GM18505 (cell line): ENCODE data around the gene EIF4G3.

Experiments used
- ATAC-seq: cut with Tn5 transposase; IDR thresholded peaks from one replicate; pipeline ENCODE4 v1.9.1; 2021; ENCODE audit not compliant: unreplicated experiment
- POLR2A ChIP-seq: IDR thresholded peaks from 4 replicates; pipeline ENCODE4 v1.6.1; 2011; ENCODE audit warnings: borderline replicate concordance; ENCODE audit not compliant: insufficient read depth, insufficient read length; ENCODE audit errors: extremely low read depth

The EIF4G3 gene

DNA sequence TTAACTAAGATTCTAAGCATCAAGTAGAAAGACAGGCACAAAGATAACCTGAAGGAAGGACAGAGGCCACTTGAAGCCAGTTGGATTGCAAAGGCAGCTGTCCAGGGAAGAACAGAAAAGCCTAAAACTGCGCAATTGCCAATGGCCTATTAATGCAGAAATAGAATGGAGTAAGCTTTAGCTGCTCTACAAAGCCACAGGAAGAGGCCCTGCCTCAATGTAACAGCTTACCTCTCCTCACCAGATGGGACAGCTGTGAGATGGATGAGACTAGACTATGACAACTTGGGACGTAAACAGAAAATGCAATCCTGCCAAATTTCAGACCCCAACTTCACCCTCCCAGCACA, 176.5 kb downstream of the EIF4G3 start:
- ATAC-seq, result no peak
- no peak for TF ChIP-seq POLR2A

DNA sequence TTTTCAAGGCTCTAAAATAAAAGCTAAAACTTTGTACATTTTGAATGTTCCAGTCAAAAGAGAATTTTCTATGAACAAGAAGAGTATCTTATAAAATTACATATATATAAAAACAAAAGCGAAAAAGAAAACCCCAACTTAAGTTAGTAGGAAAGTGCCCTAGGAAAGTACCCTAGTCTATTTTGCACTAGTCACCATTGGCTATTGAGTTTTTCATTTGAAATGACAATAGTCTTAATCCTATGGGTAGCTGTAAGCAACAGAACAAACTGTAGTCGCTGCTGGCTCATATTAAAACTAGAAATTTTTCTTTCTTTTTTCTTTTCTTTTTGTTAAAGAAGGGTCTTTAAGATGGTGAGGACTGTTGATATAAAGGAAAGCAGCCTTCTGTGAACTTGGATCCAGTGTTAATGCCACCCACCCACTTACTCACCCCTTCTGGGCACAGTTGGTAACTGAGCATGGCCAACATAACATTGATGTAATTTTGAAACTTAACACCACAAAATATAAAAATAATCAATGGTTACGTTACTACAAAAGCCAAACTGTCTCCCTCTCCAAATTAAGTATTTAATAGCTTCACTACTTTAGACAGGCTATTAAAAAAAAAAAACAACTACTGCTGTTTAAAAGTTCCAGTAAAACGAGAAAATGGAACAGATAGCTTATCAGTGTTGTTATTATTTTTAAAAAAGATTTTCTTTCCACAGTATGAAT, 177.0 kb downstream of the EIF4G3 start:
- no peak for ATAC-seq
- no peak for TF ChIP-seq POLR2A

DNA sequence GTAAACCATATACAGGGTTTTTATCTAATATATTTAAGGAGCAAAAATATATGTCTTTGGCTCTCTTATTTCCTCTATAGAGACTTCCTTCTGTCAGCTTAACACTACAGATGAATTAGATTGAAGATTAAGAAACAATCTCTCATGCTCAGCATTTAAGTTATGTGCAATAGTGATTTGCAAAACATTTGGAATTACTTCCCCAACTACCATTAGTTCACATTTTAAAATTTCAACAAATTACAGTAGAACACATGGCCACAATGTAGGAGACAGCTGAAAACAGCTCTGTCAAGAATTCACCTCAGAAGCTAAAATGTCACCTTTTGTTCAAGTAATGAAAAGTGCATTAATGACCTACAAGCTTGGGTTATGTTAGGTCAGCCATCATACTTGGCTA, 177.9 kb downstream of the EIF4G3 start:
- no peak for TF ChIP-seq POLR2A
- ATAC-seq, result no peak

DNA sequence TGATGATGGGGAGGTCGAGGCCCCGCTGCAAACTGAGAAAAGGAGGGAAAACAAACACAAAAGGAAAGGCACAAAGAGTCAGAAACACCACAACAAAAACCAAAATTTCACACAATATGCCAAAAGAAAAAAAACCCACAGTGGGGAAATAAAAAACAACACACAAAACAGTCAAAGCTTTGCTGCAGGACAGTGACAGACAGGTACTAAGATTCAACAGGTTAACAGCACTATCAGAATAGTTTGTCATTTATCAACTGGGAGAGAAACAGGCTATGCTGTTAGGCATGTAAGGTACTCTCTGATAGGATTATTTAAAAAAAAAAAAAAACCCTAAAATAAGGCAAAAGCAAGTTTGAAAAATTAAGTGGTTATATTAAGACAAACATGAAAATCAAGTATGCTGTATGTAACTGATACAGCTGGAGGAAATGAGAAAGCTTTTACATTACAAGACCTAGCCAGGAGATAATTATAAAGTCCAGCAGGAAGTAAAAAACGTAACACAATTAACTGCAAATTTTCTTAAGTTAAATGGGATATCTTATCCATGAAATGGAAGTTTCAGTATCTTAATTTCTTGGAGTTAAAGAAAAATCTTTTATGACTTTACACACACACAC, 179.0 kb downstream of the EIF4G3 start:
- no peak for TF ChIP-seq POLR2A
- ATAC-seq, result no peak

DNA sequence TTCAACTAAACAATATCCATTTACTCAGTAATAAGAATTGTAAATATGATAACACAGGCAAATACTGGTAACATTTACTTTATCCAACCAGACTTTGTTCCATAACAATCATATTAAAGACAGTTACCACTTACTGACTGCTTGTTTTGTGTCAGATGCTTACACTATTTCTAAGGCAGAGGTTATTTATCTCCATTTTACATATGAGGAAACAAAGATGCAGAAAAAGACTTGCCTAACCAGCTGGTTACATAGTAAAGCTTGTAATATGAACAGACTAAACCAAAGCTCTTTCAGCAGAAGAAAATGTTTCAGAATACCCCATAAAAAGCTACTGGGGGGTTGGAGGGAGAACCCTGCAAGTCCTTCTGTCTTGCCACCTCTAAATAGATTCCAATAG, 180.1 kb downstream of the EIF4G3 start:
- ATAC-seq, result no peak
- no peak for TF ChIP-seq POLR2A

DNA sequence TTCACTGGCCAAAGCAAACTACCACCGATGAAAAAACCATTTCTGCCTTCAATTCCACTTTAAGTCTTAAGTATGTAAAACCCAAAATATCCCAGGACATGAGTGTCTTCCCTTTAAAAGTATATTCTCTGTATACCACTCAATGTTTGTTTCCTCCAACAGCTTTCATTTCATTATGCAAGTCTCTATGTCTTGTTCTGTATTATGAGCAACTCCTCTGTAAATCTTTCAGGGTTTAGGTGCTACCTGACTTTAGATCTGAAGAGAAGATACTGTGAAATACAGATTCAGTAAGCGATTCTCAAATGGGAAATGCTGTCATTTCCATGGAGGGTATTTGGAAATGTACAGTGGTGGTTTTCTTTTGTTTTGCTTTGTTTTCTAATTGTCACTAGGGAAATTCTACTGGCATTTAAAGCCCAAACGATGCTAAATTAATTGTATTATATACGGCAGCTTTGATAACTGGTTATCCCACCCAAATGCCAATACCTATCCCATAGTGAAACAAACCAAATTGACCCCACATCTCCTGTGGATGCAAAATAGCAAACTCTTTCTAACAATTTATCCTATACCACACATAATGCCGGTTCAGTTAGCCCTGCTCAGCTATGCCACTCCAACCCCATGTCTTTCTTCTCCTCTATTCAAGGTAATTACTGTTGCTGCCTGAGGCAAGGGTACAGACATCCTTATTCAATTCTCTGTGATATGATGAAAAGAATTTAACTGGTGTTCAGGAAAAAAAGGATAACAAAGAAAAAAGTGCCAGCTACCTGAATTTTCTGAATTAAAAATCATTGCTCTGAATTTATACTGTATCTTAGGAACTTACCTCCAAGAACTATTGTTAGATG, 182.8 kb downstream of the EIF4G3 start:
- no peak for ATAC-seq
- no peak for TF ChIP-seq POLR2A

DNA sequence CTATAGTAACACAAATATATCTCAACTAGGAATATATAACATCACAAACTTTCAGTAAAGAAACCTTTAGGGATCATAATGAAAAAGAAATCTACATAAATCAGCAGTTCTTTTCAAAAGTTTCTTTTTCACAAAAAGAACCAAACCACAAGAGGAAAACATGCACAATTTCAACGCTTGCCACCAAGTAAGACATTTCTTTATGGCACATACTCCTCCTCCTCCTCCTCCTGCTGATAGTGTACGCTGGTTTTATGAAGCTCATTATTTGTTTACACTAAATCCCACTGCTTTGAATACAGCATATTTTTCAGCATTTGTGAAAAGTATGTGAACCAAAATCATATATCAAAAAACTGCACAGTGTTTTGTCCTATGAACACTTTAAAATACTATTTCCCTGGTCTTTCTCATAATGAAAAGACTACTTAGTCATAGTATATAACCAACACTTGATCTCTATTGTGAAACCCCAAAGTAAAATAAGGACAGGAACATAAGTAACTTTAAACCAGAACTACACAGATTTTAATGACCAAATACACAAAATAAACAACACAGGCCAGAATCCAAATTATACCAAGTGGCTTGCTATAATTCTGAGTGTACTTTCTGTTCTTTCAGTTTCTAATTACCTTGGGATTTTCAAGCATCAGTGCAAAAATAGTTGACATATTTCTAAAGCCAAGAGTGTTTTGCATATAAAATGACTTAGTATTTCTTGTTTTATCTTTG, 184.2 kb downstream of the EIF4G3 start:
- TF ChIP-seq POLR2A, result no peak
- no peak for ATAC-seq

DNA sequence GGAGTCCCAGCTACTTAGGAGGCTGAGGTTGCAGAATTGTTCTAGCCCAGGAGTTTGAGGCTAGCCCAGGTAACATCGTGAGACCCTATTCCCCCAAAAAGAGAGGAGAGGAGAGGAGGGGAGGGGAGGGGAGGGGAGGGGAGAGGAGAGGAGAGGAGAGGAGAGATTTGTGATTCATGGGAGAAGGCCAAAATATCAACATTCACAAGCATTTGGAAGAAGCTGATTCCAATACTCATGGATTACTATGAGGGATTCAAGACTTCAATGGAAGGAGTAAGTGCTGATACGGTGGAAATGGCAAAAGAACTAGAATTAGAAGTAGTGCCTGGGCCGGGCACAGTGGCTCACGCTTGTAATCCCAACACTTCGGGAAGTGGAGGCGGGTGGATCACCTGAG, 187.8 kb downstream of the EIF4G3 start:
- TF ChIP-seq POLR2A, result no peak
- ATAC-seq, result no peak

DNA sequence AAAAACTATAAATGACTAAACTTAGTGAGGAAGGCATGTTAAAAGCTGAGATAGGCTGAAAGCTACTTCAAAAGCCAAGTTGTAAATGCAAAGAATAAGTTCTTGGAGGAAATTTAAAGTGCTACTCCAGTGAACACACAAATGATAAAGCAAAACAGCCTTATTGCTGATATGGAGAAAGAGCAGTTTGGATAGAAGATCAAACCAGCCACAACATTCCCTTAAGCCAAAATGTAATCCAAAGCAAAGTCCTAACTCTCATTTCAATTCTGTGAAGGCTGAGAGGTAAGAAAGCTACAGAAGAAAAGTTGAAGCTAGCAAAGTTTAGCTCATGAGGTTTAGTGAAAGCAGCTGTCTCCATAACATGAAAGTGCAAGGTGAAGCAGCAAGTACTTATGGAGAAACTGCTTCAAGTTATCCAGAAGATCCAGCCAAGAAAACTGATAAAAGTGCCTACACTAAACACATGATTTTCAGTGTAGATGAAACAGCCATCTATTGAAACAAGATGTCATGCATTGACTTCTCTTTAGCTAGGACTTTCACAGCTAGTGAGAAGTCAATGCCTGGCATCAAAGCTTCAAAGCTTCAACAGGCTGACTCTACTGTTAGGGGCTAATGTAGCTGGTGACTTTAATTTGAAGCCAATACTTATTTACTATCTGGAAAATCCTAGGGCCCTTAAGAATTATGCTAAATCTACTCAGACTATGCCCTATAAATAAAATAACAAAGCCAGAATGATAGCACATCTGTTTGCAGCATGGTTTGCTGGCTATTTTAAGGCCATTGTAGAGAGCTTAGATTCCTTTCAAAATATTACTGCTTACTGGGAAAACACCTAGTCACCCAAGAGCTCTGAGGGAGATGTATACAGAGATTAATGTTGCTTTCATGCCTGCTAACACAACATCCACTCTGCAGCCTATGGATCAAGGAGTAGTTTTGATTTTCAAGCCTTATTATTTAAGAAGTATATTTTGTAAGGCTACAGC, 188.6 kb downstream of the EIF4G3 start:
- TF ChIP-seq POLR2A, result no peak
- no peak for ATAC-seq

DNA sequence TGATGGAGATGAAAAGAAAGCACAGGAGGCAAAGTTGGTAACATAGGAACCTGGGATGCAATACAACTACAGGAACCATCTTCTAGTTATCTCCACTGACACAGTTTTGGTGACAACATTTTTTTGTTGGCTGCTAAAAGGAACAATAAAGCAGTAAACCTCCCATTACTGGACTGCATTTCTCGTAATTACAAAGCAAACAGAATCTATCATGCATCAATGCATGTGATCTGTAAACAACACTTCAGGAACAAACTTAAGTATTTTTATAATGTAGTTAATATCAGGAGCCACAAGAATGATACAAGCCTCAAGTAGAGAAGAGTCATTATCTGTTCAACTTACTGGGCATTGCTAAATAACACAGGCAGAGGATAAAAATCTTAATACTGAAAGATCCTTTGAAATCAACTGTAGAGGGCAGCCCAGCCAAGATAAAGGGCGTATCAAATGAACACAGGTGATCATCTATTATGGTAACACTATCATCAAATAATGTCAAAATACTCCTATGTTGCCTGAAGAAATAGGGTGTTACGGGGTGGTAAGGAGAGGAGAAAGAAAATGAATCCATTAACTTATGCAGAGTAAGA, 193.3 kb downstream of the EIF4G3 start:
- ATAC-seq, result no peak
- TF ChIP-seq POLR2A, result no peak

DNA sequence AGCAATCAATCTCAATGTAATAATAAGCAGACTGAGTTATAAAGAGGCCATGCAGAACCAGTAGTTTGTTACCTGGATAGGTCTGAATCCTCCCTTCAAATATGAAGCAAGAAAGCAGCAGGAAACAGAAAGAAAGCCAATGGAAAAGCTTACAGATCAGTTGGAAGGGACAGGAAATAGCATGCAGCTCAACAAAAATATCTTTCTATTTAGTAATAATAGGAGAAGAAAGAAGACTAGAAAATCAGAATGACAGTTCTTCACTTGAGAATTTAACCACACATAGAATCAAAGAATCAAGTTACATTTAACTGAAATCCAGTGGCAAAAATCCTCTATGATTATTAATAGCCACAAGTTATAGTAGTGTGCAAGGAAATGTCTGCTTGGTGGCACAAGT, 194.4 kb downstream of the EIF4G3 start:
- no peak for ATAC-seq
- TF ChIP-seq POLR2A, result no peak

DNA sequence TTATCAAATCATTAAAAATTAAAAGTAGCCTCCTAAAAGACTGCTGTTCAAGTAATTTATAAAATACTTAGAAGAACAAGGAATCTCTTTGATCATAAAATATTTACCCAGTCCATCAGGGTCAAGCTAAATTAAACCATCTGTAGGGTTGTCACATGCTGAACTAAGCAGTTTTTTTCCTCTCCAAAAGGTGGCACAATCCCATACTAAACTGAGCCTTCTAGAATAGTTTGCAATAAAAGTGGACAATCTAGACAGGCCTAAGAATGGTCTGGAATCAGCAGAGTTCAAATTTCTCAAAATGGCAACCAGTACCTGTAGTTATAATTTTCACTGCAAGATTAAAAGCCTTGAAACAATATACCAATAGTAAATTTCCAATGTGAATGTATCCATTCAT, 194.8 kb downstream of the EIF4G3 start:
- no peak for ATAC-seq
- no peak for TF ChIP-seq POLR2A
